ENCODE measurements around the gene PACRG. TPM values are rescaled to one million over a fixed set of nuclear protein-coding genes. Genes with fewer than 3 reads are reported as not detected.

Gene PACRG
- total RNA-seq, 4 donors from 2014 or later = 1.7 to 7.7 (median 3.7) TPM

- no peak overlapping the region for H3K4me3 ChIP-seq (replicated peaks in 1 of 3)
- H3K36me3 ChIP-seq = no peaks in the 10 kb centered on the region
- WGBS, 2 donors = 94 to 96% methylated on average over 12 to 18 of the region's 18 CpGs
- H3K9me3 ChIP-seq = no peaks in the 10 kb centered on the region
- no peaks in the 10 kb centered on the region for H3K27me3 ChIP-seq
- peaks cover 5% of the 10 kb centered on the region in 2 donors for H3K4me1 ChIP-seq
- no peak for DNase-seq
- no peak overlapping the region for H3K27ac ChIP-seq
- intact Hi-C loops (cut with DNase I) = no loop called here
- TF ChIP-seq POLR2A (IDR thresholded peaks at IDR 0.05) (no peak), CTCF (IDR thresholded peaks at IDR 0.05) (no peak)
Observed at GRCh38 chr6:162868397-162868796, 140.6 kb downstream of the PACRG start.

GRCh38 chr6:162871966-162872365 lies 144.2 kb downstream of the PACRG start:
- no peaks in the 10 kb centered on the region for H3K27me3 ChIP-seq
- H3K4me1 ChIP-seq = peaks cover 2 to 4% of the 10 kb centered on the region in 2 donors
- 74 to 86% methylated on average over 1 of the region's 1 CpG for WGBS, 2 donors
- no peak overlapping the region for H3K4me3 ChIP-seq (replicated peaks in 1 of 3)
- no peak overlapping the region for H3K27ac ChIP-seq
- intact Hi-C loops (cut with DNase I) = no loop called here
- H3K36me3 ChIP-seq = no peaks in the 10 kb centered on the region
- DNase-seq = no peak
- no peaks in the 10 kb centered on the region for H3K9me3 ChIP-seq
- no peak for TF ChIP-seq CTCF (IDR thresholded peaks at IDR 0.05)
- no peak for TF ChIP-seq POLR2A (IDR thresholded peaks at IDR 0.05)

GRCh38 chr6:162873537-162873936 lies 145.8 kb downstream of the PACRG start:
- Histone ChIP-seq H3K9me3 (no peaks in the 10 kb centered on the region), H3K36me3 (no peaks in the 10 kb centered on the region), H3K27me3 (no peaks in the 10 kb centered on the region), H3K4me3 (replicated peaks in 1 of 3) (no peak overlapping the region), H3K4me1 (no peaks in the 10 kb centered on the region), H3K27ac (no peak overlapping the region)
- 87 to 92% methylated on average over 2 of the region's 2 CpGs for WGBS, 2 donors
- DNase-seq = no peak
- intact Hi-C loops (cut with DNase I) = no loop called here
- no peak for TF ChIP-seq POLR2A (IDR thresholded peaks at IDR 0.05)
- no peak for TF ChIP-seq CTCF (IDR thresholded peaks at IDR 0.05)

- Histone ChIP-seq H3K9me3 (no peaks in the 10 kb centered on the region), H3K4me3 (replicated peaks in 1 of 3) (no peak overlapping the region), H3K4me1 (no peaks in the 10 kb centered on the region), H3K27me3 (no peaks in the 10 kb centered on the region), H3K27ac (no peak overlapping the region), H3K36me3 (no peaks in the 10 kb centered on the region)
- TF ChIP-seq POLR2A (IDR thresholded peaks at IDR 0.05) (no peak), CTCF (IDR thresholded peaks at IDR 0.05) (no peak)
- DNase-seq = no peak
- intact Hi-C loops (cut with DNase I) = no loop called here
- WGBS, 2 donors = 90 to 97% methylated on average over 2 of the region's 2 CpGs
Observed at GRCh38 chr6:162875070-162875469, 147.3 kb downstream of the PACRG start.

- H3K36me3 ChIP-seq = no peaks in the 10 kb centered on the region
- no peaks in the 10 kb centered on the region for H3K27me3 ChIP-seq
- no peak overlapping the region for H3K4me3 ChIP-seq (replicated peaks in 1 of 3)
- H3K27ac ChIP-seq = no peak overlapping the region
- 90 to 93% methylated on average over 8 of the region's 8 CpGs for WGBS, 2 donors
- no peaks in the 10 kb centered on the region for H3K9me3 ChIP-seq
- H3K4me1 ChIP-seq = no peaks in the 10 kb centered on the region
- no peak for TF ChIP-seq CTCF (IDR thresholded peaks at IDR 0.05)
- TF ChIP-seq POLR2A (IDR thresholded peaks at IDR 0.05) = no peak
- intact Hi-C loops (cut with DNase I) = no loop called here
- no peak for DNase-seq
Observed at GRCh38 chr6:162882801-162883481, 155.2 kb downstream of the PACRG start.
